ENCODE measurements around the gene ADGRV1.
A peak's percentile ranks its signal among the peaks of the same experiment; 100 is the strongest.
"Not testable (repeated sequence)": the region's sequence is repeated elsewhere in the genome, so short reads cannot be mapped to it uniquely, and the experiment has no call there.

Gene ADGRV1

DNA sequence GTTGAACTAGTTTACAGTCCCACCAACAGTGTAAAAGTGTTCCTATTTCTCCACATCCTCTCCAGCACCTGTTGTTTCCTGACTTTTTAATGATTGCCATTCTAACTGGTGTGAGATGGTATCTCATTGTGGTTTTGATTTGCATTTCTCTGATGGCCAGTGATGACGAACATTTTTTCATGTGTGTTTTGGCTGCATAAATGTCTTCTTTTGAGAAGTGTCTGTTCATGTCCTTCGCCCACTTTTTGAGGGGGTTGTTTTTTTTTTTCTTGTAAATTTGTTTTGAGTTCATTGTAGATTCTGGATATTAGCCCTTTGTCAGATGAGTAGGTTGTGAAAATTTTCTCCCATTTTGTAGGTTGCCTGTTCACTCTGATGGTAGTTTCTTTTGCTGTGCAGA, 365.6 kb downstream of the ADGRV1 start:
- intact Hi-C loops (cut with DNase I); DNase-seq: not testable (repeated sequence)

GRCh38 chr5:90929013-90929839, 370.6 kb downstream of the ADGRV1 start:
- intact Hi-C loops (cut with DNase I); DNase-seq: not testable (repeated sequence)

- intact Hi-C loops (cut with DNase I) = loop anchor here (10.0 kb wide), 1 partner anchor 485 kb away; no protein-coding TSS in a partner anchor
- no peak for DNase-seq
Measured at GRCh38 chr5:90930062-90930461, 371.5 kb downstream of the ADGRV1 start.

GRCh38 chr5:90930756-90931431, 372.3 kb downstream of the ADGRV1 start:
- DNase-seq = no peak
- intact Hi-C loops (cut with DNase I) = loop anchor here (10.0 kb wide), 1 partner anchor 484 kb away; no protein-coding TSS in a partner anchor

- intact Hi-C loops (cut with DNase I) = loop anchor here (1.0 to 10.0 kb wide), 3 partner anchors 65 to 483 kb away; no protein-coding TSS in a partner anchor
- DNase-seq = peak in 4 of 10 donors; percentile 12 to 65 (median 28)
Measured at GRCh38 chr5:90932052-90932699, 373.6 kb downstream of the ADGRV1 start.

DNA sequence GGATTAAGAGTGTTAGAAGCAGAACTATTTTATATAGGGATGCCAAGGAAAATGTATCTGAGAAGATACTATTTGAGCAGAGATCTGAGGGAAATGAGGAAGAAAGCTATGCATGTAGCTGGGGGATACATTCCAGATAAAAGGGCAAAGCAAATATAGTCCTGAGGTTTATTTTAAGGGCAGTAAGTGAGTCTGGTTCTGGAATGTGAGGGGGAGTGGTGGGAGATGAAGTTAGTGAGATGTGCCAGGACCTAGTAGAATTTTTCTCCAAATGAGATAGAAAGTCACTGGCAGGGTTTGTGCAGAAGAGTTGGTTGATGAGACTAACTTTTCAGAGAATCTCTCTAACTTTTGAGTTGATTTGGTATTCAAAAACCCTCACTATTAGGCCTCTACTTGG, 374.7 kb downstream of the ADGRV1 start:
- DNase-seq = no peak
- intact Hi-C loops (cut with DNase I) = loop anchor here (2.0 to 10.0 kb wide), 2 partner anchors 66 to 482 kb away; no protein-coding TSS in a partner anchor

DNA sequence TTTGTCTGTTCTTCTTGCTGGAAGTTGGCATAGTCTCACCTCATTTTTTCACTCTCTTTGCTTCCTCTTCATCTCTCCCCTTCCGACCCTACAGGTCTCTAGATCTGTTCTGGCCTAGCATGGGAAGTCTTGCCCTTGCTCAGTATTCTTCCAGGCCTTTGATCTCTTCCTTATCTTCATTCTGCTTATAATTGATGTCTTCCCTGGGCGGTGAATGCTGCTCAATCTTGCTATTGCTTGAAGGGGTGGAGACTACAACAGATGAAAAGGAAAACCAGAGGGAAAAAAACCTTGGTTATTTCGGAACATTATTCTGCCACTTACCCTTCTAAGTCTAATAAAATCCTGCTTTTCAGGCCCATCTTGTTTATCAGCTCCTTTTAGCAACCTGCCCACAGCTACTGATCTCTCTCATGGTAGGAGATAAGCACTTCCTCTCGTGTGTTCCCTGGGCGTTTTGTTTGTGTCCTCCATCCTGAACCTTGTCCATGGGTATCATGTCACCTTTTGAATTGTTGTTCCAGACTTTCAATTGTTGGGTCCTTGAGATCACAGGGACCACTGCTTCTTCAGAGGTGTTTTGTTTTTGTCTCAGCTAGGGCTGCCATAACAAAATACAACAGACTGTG, 375.6 kb downstream of the ADGRV1 start:
- intact Hi-C loops (cut with DNase I) = loop anchor here (10.0 kb wide), 1 partner anchor 481 kb away; no protein-coding TSS in a partner anchor
- DNase-seq = no peak

GRCh38 chr5:90934738-90935137, 376.1 kb downstream of the ADGRV1 start:
- intact Hi-C loops (cut with DNase I) = loop anchor here (10.0 kb wide), 1 partner anchor 480 kb away; no protein-coding TSS in a partner anchor
- no peak for DNase-seq

DNA sequence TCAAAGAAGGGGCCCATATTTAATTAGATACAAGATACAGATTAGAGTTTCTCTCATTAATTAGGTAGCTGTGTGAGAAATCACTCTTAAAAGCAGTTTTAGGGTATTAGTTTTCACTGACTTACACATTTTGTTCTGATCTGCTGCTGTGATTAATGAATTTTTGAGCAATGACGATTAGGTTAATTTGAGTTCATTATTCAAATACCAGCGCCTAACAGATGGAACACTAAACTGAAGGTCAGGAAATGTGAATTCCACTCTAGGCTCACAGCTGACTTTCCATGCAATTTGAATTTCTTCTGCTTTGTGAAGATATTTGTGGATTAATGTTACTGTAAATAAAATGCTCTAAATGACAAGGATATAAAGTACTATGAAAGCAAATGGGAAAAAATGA, 380.6 kb downstream of the ADGRV1 start:
- intact Hi-C loops (cut with DNase I) = loop anchor here (10.0 kb wide), 1 partner anchor 476 kb away; no protein-coding TSS in a partner anchor
- DNase-seq = no peak

- no peak for DNase-seq
- intact Hi-C loops (cut with DNase I) = no loop called here
Measured at GRCh38 chr5:90940227-90940995, 381.8 kb downstream of the ADGRV1 start.

- DNase-seq = no peak
- intact Hi-C loops (cut with DNase I) = no loop called here
Measured at GRCh38 chr5:90941002-90941720, 382.6 kb downstream of the ADGRV1 start.

GRCh38 chr5:90944116-90944515, 385.5 kb downstream of the ADGRV1 start:
- no peak for DNase-seq
- intact Hi-C loops (cut with DNase I) = no loop called here

- intact Hi-C loops (cut with DNase I) = no loop called here
- no peak for DNase-seq
Measured at GRCh38 chr5:90947667-90948066, 389.1 kb downstream of the ADGRV1 start.

DNA sequence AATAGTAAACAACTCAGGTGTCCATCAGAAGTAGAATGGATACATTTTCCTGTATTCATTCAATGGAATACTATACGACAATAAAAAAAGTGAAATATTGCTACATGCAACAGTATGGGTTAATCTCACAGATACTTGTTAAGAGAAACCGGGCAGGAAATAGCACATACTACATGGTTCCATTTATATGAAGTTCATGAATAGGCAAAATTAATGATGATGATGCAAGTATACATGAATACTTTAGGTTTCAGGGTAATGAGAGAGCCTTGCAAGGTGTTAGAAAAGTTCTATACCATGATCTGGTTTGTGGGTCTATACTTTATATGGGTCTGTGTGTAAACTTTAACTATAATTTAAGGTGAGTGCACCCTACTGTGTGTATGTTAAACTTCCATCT, 390.4 kb downstream of the ADGRV1 start:
- no peak for DNase-seq
- intact Hi-C loops (cut with DNase I) = no loop called here

GRCh38 chr5:90949469-90950358, 391.1 kb downstream of the ADGRV1 start:
- DNase-seq = no peak
- intact Hi-C loops (cut with DNase I) = no loop called here

GRCh38 chr5:90955001-90955635, 396.5 kb downstream of the ADGRV1 start:
- no peak for DNase-seq
- intact Hi-C loops (cut with DNase I) = no loop called here

GRCh38 chr5:90956511-90957097, 398.0 kb downstream of the ADGRV1 start:
- intact Hi-C loops (cut with DNase I) = no loop called here
- DNase-seq = no peak
